Mesothelial cell of epicardium (in vitro differentiated cells): ENCODE measurements around the gene FANCC. TPM values are rescaled to one million over a fixed set of nuclear protein-coding genes. Genes with fewer than 3 reads are reported as not detected.

ENCODE experiments used
- DNase-seq, 2 experiments: peaks; one replicate each; pipeline ENCODE4 v3.0.0; 2021; ENCODE audit warnings: low spot score in 2 of 2; ENCODE audit not compliant: unreplicated experiment in 2 of 2
- H3K27ac Mint-ChIP-seq: 2 replicates; pipeline ENCODE4 v1.8.0; 2021; ENCODE audit warnings: mixed read lengths
- H3K27me3 Mint-ChIP-seq: 2 replicates; pipeline ENCODE4 v1.8.0; 2021; ENCODE audit warnings: low read depth, mixed read lengths
- H3K36me3 Mint-ChIP-seq: 2 replicates; pipeline ENCODE4 v1.8.0; 2021; ENCODE audit warnings: mixed read lengths
- H3K4me1 Mint-ChIP-seq: 2 replicates; pipeline ENCODE4 v1.8.0; 2021; ENCODE audit warnings: mixed read lengths
- H3K4me3 Mint-ChIP-seq: 2 replicates; pipeline ENCODE4 v1.8.0; 2021; ENCODE audit warnings: mild to moderate bottlenecking, moderate library complexity, mixed read lengths
- H3K9me3 Mint-ChIP-seq: 2 replicates; pipeline ENCODE4 v1.8.0; 2021; ENCODE audit warnings: mixed read lengths
- total RNA-seq: library from RNA; stranded (reverse); gene quantifications from 3 replicates; pipeline ENCODE4 v1.2.1, GENCODE V29; 2021
- TF ChIP-seq, protein P1 (sequence below): fragments of 200-600 bp; sonication (generic); IDR thresholded peaks from one replicate; pipeline ENCODE4 v1.5.0; 2021; ENCODE audit warnings: antibody characterized with exemption; ENCODE audit not compliant: unreplicated experiment

FANCC gene
- total RNA-seq, 1 donor from 2014 or later = 22.5 TPM

DNA sequence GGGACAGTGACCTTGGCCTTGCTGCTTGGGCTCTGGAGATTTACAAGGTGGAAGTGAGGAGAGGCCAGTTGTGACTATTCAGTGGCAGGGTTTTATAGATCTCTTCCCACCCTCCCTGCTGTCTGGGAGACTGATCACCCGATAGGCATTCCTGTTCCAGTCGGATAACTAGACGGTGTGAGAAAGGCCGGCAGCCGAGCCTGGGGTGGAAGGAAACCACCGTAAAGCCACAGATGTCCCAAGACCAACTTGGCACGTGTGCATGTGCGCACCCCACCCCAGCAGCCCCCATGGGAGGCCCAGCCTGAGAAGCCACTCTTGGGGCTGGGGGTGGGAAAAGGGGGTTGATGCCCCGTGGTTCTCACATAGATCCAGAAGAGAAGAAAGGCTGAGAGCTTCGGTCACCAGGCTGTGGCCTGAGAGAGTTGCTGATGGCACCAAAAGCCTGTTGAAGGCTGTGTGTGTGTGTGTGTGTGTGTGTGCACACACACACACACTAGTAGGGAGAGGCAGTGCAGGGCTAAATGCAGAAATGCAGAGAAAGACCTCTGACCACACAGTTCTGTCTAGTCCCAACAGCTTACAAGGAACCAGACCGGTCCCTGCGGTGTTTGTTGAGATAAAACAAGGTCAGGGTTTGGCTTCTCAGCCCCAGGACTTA is 225.8 kb downstream of the FANCC start:
- Mint-ChIP-seq H3K9me3 (no peaks in the 10 kb centered on the region), H3K36me3 (peaks cover 22% of the 10 kb centered on the region), H3K4me3 (peak overlapping the region; percentile 3), H3K27me3 (no peaks in the 10 kb centered on the region), H3K4me1 (peaks cover 43% of the 10 kb centered on the region), H3K27ac (peak overlapping the region; percentile 94)
- TF ChIP-seq, protein P1, sequence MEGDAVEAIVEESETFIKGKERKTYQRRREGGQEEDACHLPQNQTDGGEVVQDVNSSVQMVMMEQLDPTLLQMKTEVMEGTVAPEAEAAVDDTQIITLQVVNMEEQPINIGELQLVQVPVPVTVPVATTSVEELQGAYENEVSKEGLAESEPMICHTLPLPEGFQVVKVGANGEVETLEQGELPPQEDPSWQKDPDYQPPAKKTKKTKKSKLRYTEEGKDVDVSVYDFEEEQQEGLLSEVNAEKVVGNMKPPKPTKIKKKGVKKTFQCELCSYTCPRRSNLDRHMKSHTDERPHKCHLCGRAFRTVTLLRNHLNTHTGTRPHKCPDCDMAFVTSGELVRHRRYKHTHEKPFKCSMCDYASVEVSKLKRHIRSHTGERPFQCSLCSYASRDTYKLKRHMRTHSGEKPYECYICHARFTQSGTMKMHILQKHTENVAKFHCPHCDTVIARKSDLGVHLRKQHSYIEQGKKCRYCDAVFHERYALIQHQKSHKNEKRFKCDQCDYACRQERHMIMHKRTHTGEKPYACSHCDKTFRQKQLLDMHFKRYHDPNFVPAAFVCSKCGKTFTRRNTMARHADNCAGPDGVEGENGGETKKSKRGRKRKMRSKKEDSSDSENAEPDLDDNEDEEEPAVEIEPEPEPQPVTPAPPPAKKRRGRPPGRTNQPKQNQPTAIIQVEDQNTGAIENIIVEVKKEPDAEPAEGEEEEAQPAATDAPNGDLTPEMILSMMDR = no peak
- DNase-seq = no peak

GRCh38 chr9:95090871-95091577 is 226.5 kb downstream of the FANCC start:
- TF ChIP-seq, protein P1 = no peak
- Mint-ChIP-seq H3K4me3 (no peak overlapping the region), H3K27ac (peak overlapping the region; percentile 94), H3K4me1 (peaks cover 47% of the 10 kb centered on the region), H3K27me3 (no peaks in the 10 kb centered on the region), H3K9me3 (no peaks in the 10 kb centered on the region), H3K36me3 (peaks cover 24% of the 10 kb centered on the region)
- no peak for DNase-seq

DNA sequence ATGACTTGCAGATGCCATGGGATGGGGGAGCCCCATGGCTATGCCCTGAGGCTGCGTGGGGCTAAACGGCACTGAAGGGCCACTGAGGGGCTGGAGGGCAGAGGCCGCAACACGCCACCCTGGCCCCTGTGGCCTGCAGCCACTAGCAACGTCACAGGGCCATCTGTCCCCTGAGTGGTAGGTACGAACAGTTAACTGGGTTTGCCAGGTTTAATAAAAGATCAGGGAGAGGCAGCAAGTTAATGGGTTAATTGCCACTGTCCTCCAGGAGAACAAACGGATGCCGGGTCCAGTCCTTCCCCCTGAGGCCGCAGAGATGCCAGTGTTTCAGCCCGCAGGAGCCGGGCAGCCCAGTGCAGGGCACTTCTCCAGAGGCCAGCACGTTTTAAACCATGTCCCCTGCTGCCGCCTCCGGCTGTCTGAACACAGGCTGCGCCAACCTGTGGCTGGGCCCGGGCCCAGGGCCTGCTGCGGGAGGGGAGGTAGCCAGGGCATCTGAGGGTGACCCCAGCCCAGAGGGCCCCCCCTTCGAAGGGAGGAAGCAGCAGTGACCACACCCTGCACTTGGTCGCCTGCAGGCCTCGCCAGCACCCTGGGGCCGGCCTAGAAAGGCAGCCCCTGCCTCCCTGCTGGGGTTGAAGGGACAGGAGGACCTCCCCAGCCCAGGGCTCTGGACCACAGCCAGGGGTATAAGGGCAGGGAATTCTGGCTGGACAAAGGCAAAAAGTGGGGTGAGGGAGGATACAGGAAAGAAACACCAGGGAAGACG is 227.3 kb downstream of the FANCC start:
- H3K9me3 Mint-ChIP-seq = no peaks in the 10 kb centered on the region
- peak overlapping the region; percentile 61 for H3K27ac Mint-ChIP-seq
- H3K4me3 Mint-ChIP-seq = no peak overlapping the region
- peaks cover 23% of the 10 kb centered on the region for H3K36me3 Mint-ChIP-seq
- no peak for DNase-seq
- H3K4me1 Mint-ChIP-seq = peaks cover 47% of the 10 kb centered on the region
- H3K27me3 Mint-ChIP-seq = no peaks in the 10 kb centered on the region
- TF ChIP-seq, protein P1 = no peak

DNA sequence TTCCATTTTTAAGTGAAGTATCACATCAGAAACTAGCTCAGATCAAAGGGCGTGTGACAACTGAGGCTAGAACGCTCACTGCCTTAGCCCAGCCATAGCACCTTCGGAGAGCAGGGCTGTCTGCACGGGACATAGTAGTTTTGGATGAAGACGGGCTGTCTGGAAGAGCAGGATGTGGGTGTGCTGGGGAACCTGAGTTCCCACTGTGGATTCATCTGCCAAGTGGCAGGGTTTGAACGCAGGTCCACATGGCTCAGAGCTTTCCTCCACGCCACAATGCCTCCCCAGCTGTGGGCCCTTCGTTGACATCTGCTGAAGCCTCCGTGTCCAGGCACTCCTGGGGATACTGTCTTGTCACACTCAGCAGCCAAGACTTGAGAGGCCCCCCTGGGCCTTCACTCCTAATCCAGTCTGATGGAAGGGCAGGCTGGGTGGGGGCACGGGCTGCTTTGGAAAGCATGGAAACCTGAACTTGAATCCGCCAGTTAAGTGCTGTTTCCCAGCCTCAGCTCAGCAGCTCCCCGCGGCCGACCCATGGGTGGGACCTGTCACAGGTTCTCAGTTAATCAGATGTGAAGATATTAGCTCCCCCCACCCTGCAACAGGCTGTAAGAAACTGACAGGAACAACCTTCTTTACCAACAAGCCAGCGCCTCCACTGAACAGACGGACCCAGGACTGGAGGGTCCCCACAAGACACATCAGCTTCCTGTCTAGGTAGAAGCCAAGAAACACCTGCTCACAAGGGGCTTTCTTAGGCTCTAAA is 228.1 kb downstream of the FANCC start:
- Mint-ChIP-seq H3K27ac (peak overlapping the region; percentile 61), H3K4me1 (peaks cover 47% of the 10 kb centered on the region), H3K36me3 (peaks cover 21% of the 10 kb centered on the region), H3K4me3 (no peak overlapping the region), H3K9me3 (no peaks in the 10 kb centered on the region), H3K27me3 (no peaks in the 10 kb centered on the region)
- TF ChIP-seq, protein P1 = no peak
- DNase-seq = no peak

GRCh38 chr9:95088421-95089161 is 228.9 kb downstream of the FANCC start:
- Mint-ChIP-seq H3K36me3 (peaks cover 27% of the 10 kb centered on the region), H3K4me3 (no peak overlapping the region), H3K4me1 (peaks cover 39% of the 10 kb centered on the region), H3K27me3 (no peaks in the 10 kb centered on the region), H3K9me3 (no peaks in the 10 kb centered on the region), H3K27ac (peak overlapping the region; percentile 61)
- TF ChIP-seq, protein P1 = no peak
- no peak for DNase-seq
